ENCODE results near the gene BDKRB1.

GRCh38 chr14:96249029-96249428 is 7.0 kb upstream of the BDKRB1 start:
- no peak for TF ChIP-seq CTCF (conservative IDR thresholded peaks at IDR 0.05 in 1 of 2, IDR thresholded peaks at IDR 0.05 in 1 of 2; ENCODE audit: low read depth in 1 of 2, low read length in 2 of 2)
- no peak for TF ChIP-seq EZH2 (IDR thresholded peaks at IDR 0.05; ENCODE audit: low read length, missing control alignments)

Data from fibroblast of lung (primary cell).